GM23338 (cell line): ENCODE measurements around the gene G6PC2. TPM values are rescaled to one million over a fixed set of nuclear protein-coding genes. Genes with fewer than 3 reads are reported as not detected.

Experiments used
- ATAC-seq: fragments of 200-7000 bp; cut with Tn5 transposase; 3 replicates; pipeline ENCODE4 v1.9.1; 2020
- DNase-seq: peaks from one replicate; pipeline ENCODE4 v3.0.0-alpha.2; 2015; ENCODE audit warnings: low spot score
- H2AFZ ChIP-seq: fragments of 200-600 bp; sonication (generic); 2 replicates; pipeline ENCODE4 v1.8.0; 2016; ENCODE audit warnings: antibody characterized with exemption, mild to moderate bottlenecking, moderate library complexity
- H3F3A ChIP-seq: fragments of 200-600 bp; sonication (generic); replicated peaks from 2 replicates; pipeline ENCODE4 v1.8.0; 2017; ENCODE audit warnings: antibody characterized with exemption, mixed run types, low read depth
- H3K27ac ChIP-seq: fragments of 200-600 bp; sonication (generic); 2 replicates; pipeline ENCODE4 v1.6.1; 2016; ENCODE audit warnings: low read depth
- H3K27me3 ChIP-seq: fragments of 200-600 bp; sonication (generic); 2 replicates; pipeline ENCODE4 v1.8.0; 2016; ENCODE audit warnings: mild to moderate bottlenecking, mixed run types, moderate library complexity; ENCODE audit not compliant: insufficient read depth
- H3K36me3 ChIP-seq: fragments of 200-600 bp; sonication (generic); 2 replicates; pipeline ENCODE4 v1.8.0; 2016; ENCODE audit warnings: mild to moderate bottlenecking; ENCODE audit not compliant: insufficient read depth
- H3K4me1 ChIP-seq: fragments of 200-600 bp; sonication (generic); 2 replicates; pipeline ENCODE4 v1.8.0; 2016; ENCODE audit warnings: mild to moderate bottlenecking, moderate library complexity; ENCODE audit not compliant: insufficient read depth
- H3K4me2 ChIP-seq: fragments of 200-600 bp; sonication (generic); 2 replicates; pipeline ENCODE4 v1.7.1; 2017; ENCODE audit warnings: mixed run types
- H3K4me3 ChIP-seq: fragments of 200-600 bp; sonication (generic); 2 replicates; pipeline ENCODE4 v1.6.1; 2016; ENCODE audit warnings: mixed run types
- H3K79me2 ChIP-seq: fragments of 200-600 bp; sonication (generic); replicated peaks from 2 replicates; pipeline ENCODE4 v1.8.0; 2017; ENCODE audit warnings: mild to moderate bottlenecking; ENCODE audit not compliant: insufficient read depth
- H3K9me2 ChIP-seq: fragments of 200-600 bp; sonication (generic); 2 replicates; pipeline ENCODE4 v1.8.0; 2017; ENCODE audit not compliant: insufficient read depth
- H4K20me1 ChIP-seq: fragments of 200-600 bp; sonication (generic); replicated peaks from 2 replicates; pipeline ENCODE4 v1.8.0; 2017; ENCODE audit warnings: mild to moderate bottlenecking; ENCODE audit not compliant: insufficient read depth
- H3K27ac Mint-ChIP-seq: 2 replicates; pipeline ENCODE4 v1.8.0; 2020; ENCODE audit warnings: inconsistent platforms, mild to moderate bottlenecking, moderate library complexity, mixed read lengths
- H3K27me3 Mint-ChIP-seq: 3 replicates; pipeline ENCODE4 v1.8.0; 2022; ENCODE audit warnings: low read depth, mild to moderate bottlenecking, moderate library complexity, mixed read lengths, inconsistent platforms; ENCODE audit not compliant: insufficient read depth, poor library complexity
- H3K36me3 Mint-ChIP-seq: 3 replicates; pipeline ENCODE4 v1.8.0; 2021; ENCODE audit warnings: low read depth, mild to moderate bottlenecking, inconsistent platforms, moderate library complexity, mixed read lengths
- H3K4me1 Mint-ChIP-seq: 3 replicates; pipeline ENCODE4 v1.8.0; 2020; ENCODE audit warnings: mild to moderate bottlenecking, inconsistent platforms, mixed read lengths
- H3K4me3 Mint-ChIP-seq: 3 replicates; pipeline ENCODE4 v1.8.0; 2021; ENCODE audit warnings: moderate library complexity, mild to moderate bottlenecking, inconsistent platforms, mixed read lengths
- H3K9me3 Mint-ChIP-seq: 3 replicates; pipeline ENCODE4 v1.8.0; 2020; ENCODE audit warnings: moderate library complexity, mild to moderate bottlenecking, inconsistent platforms, mixed read lengths
- CREB1 ChIP-seq: fragments of 250-450 bp; sonication (Bioruptor Pico); IDR thresholded peaks from 2 replicates; pipeline ENCODE4 v1.5.0; 2020; ENCODE audit warnings: low read depth, mild to moderate bottlenecking, moderate library complexity
- ETS1 ChIP-seq: IDR thresholded peaks from 2 replicates; pipeline ENCODE4 v1.6.1; 2016; ENCODE audit warnings: antibody characterized with exemption
- EZH2 ChIP-seq: fragments of 200-600 bp; sonication (generic); IDR thresholded peaks from one replicate; pipeline ENCODE4 v1.8.0; 2017; ENCODE audit warnings: antibody characterized with exemption, mild to moderate bottlenecking, low read depth; ENCODE audit not compliant: unreplicated experiment
- EZH2phosphoT487 ChIP-seq: fragments of 200-600 bp; sonication (generic); IDR thresholded peaks from one replicate; pipeline ENCODE4 v1.8.1; 2018; ENCODE audit warnings: antibody characterized with exemption; ENCODE audit not compliant: unreplicated experiment
- JUNB ChIP-seq: IDR thresholded peaks from one replicate; pipeline ENCODE4 v1.6.1; 2016; ENCODE audit warnings: antibody characterized with exemption; ENCODE audit not compliant: unreplicated experiment
- NANOG ChIP-seq: IDR thresholded peaks from 2 replicates; pipeline ENCODE4 v1.6.1; 2016; ENCODE audit warnings: antibody characterized with exemption, borderline replicate concordance
- POLR2AphosphoS5 ChIP-seq: IDR thresholded peaks from 2 replicates; pipeline ENCODE4 v1.6.1; 2016; ENCODE audit warnings: antibody characterized with exemption, low read depth
- REST ChIP-seq: IDR thresholded peaks from one replicate; pipeline ENCODE4 v1.6.1; 2018; ENCODE audit warnings: antibody characterized with exemption; ENCODE audit not compliant: unreplicated experiment
- STAT1 ChIP-seq: IDR thresholded peaks from one replicate; pipeline ENCODE4 v1.6.1; 2016; ENCODE audit warnings: antibody characterized with exemption; ENCODE audit not compliant: unreplicated experiment
- ZNF114 ChIP-seq: fragments of 250-450 bp; sonication (Bioruptor Pico); IDR thresholded peaks from 2 replicates; pipeline ENCODE4 v1.5.0; 2020; ENCODE audit warnings: mild to moderate bottlenecking, moderate library complexity
- ZNF331 ChIP-seq: fragments of 250-450 bp; sonication (Bioruptor Pico); IDR thresholded peaks from 2 replicates; pipeline ENCODE4 v1.5.0; 2020; ENCODE audit warnings: low read depth, mild to moderate bottlenecking, moderate library complexity
- polyA plus RNA-seq: library from polyadenylated mRNA; unstranded; fragments of >200 nt; fragmentation: Nextera tagmentation; extraction: Ambion mirVana; gene quantifications from 2 replicates; pipeline ENCODE4 v1.2.1, GENCODE V29; 2016
- total RNA-seq: library from RNA; depleted of rRNA; stranded (reverse); fragments of >200 nt; shearing (Covaris generic); gene quantifications from 2 replicates; pipeline ENCODE4 v1.2.3, GENCODE V29; 2014
- TF ChIP-seq, protein P1 (sequence below): fragments of 250-450 bp; sonication (Bioruptor Pico); IDR thresholded peaks from 2 replicates; pipeline ENCODE4 v1.5.0; 2020; ENCODE audit warnings: mild to moderate bottlenecking, moderate library complexity
- TF ChIP-seq, protein P2 (sequence below), 2 experiments: fragments of 200-600 bp in 1 of 2; sonication (generic) in 1 of 2; conservative IDR thresholded peaks; 2 replicates each; pipeline versions ENCODE4 v1.5.1 to v1.6.1; 2016 to 2017; ENCODE audit warnings: antibody characterized with exemption in 2 of 2, low read depth in 2 of 2, mild to moderate bottlenecking in 2 of 2, moderate library complexity in 1 of 2

The G6PC2 gene
- total and polyA plus RNA-seq, 2 experiments from 2014 or later = not detected

- no peak overlapping the region for H3K27ac Mint-ChIP-seq
- Histone ChIP-seq H3K36me3 (no peaks in the 10 kb centered on the region), H3K27me3 (no peaks in the 10 kb centered on the region), H4K20me1 (no peaks in the 10 kb centered on the region), H3K79me2 (peaks cover under 1% of the 10 kb centered on the region; the same call in 1 of the 2 replicates), H3K27ac (no peak overlapping the region), H2AFZ (no peak overlapping the region), H3K4me3 (no peak overlapping the region), H3F3A (no peaks in the 10 kb centered on the region), H3K9me2 (no peaks in the 10 kb centered on the region), H3K4me1 (no peaks in the 10 kb centered on the region), H3K4me2 (no peak overlapping the region)
- no peaks in the 10 kb centered on the region for H3K36me3 Mint-ChIP-seq
- no peaks in the 10 kb centered on the region for H3K9me3 Mint-ChIP-seq
- TF ChIP-seq, protein P1, sequence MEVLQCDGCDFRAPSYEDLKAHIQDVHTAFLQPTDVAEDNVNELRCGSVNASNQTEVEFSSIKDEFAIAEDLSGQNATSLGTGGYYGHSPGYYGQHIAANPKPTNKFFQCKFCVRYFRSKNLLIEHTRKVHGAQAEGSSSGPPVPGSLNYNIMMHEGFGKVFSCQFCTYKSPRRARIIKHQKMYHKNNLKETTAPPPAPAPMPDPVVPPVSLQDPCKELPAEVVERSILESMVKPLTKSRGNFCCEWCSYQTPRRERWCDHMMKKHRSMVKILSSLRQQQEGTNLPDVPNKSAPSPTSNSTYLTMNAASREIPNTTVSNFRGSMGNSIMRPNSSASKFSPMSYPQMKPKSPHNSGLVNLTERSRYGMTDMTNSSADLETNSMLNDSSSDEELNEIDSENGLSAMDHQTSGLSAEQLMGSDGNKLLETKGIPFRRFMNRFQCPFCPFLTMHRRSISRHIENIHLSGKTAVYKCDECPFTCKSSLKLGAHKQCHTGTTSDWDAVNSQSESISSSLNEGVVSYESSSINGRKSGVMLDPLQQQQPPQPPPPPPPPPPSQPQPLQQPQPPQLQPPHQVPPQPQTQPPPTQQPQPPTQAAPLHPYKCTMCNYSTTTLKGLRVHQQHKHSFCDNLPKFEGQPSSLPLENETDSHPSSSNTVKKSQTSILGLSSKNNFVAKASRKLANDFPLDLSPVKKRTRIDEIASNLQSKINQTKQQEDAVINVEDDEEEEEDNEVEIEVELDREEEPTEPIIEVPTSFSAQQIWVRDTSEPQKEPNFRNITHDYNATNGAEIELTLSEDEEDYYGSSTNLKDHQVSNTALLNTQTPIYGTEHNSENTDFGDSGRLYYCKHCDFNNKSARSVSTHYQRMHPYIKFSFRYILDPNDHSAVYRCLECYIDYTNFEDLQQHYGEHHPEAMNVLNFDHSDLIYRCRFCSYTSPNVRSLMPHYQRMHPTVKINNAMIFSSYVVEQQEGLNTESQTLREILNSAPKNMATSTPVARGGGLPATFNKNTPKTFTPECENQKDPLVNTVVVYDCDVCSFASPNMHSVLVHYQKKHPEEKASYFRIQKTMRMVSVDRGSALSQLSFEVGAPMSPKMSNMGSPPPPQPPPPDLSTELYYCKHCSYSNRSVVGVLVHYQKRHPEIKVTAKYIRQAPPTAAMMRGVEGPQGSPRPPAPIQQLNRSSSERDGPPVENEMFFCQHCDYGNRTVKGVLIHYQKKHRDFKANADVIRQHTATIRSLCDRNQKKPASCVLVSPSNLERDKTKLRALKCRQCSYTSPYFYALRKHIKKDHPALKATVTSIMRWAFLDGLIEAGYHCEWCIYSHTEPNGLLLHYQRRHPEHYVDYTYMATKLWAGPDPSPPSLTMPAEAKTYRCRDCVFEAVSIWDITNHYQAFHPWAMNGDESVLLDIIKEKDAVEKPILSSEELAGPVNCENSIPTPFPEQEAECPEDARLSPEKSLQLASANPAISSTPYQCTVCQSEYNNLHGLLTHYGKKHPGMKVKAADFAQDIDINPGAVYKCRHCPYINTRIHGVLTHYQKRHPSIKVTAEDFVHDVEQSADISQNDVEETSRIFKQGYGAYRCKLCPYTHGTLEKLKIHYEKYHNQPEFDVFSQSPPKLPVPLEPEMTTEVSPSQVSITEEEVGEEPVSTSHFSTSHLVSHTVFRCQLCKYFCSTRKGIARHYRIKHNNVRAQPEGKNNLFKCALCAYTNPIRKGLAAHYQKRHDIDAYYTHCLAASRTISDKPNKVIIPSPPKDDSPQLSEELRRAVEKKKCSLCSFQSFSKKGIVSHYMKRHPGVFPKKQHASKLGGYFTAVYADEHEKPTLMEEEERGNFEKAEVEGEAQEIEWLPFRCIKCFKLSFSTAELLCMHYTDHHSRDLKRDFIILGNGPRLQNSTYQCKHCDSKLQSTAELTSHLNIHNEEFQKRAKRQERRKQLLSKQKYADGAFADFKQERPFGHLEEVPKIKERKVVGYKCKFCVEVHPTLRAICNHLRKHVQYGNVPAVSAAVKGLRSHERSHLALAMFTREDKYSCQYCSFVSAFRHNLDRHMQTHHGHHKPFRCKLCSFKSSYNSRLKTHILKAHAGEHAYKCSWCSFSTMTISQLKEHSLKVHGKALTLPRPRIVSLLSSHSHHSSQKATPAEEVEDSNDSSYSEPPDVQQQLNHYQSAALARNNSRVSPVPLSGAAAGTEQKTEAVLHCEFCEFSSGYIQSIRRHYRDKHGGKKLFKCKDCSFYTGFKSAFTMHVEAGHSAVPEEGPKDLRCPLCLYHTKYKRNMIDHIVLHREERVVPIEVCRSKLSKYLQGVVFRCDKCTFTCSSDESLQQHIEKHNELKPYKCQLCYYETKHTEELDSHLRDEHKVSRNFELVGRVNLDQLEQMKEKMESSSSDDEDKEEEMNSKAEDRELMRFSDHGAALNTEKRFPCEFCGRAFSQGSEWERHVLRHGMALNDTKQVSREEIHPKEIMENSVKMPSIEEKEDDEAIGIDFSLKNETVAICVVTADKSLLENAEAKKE (CRISPR knock-in tag) = no peak
- TF ChIP-seq STAT1 (no peak), JUNB (no peak), NANOG (no peak), EZH2 (no peak), EZH2phosphoT487 (no peak), POLR2AphosphoS5 (no peak), ZNF331 (CRISPR knock-in tag) (no peak), ETS1 (no peak), CREB1 (CRISPR knock-in tag) (no peak), REST (no peak), ZNF114 (CRISPR knock-in tag) (no peak)
- TF ChIP-seq, protein P2, sequence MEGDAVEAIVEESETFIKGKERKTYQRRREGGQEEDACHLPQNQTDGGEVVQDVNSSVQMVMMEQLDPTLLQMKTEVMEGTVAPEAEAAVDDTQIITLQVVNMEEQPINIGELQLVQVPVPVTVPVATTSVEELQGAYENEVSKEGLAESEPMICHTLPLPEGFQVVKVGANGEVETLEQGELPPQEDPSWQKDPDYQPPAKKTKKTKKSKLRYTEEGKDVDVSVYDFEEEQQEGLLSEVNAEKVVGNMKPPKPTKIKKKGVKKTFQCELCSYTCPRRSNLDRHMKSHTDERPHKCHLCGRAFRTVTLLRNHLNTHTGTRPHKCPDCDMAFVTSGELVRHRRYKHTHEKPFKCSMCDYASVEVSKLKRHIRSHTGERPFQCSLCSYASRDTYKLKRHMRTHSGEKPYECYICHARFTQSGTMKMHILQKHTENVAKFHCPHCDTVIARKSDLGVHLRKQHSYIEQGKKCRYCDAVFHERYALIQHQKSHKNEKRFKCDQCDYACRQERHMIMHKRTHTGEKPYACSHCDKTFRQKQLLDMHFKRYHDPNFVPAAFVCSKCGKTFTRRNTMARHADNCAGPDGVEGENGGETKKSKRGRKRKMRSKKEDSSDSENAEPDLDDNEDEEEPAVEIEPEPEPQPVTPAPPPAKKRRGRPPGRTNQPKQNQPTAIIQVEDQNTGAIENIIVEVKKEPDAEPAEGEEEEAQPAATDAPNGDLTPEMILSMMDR (conservative IDR thresholded peaks at IDR 0.05; ENCODE audit: low read depth in 2 of 2) = no peak
- DNase-seq = no peak
- H3K4me3 Mint-ChIP-seq = no peak overlapping the region
- no peak for ATAC-seq
- no peaks in the 10 kb centered on the region for H3K4me1 Mint-ChIP-seq
- H3K27me3 Mint-ChIP-seq = peaks cover 2% of the 10 kb centered on the region
Measured at GRCh38 chr2:168894720-168895119, 6.4 kb upstream of the G6PC2 start.
